ENCODE data around the gene MEG3.

The MEG3 gene

GRCh38 chr14:100889641-100890040, 63.7 kb downstream of the MEG3 start:
- TF ChIP-seq CTCF (conservative IDR thresholded peaks at IDR 0.05) = no peak
- no peak overlapping the region for H3K27ac ChIP-seq

GRCh38 chr14:100890061-100890850, 64.3 kb downstream of the MEG3 start:
- no peak for TF ChIP-seq CTCF (conservative IDR thresholded peaks at IDR 0.05)
- no peak overlapping the region for H3K27ac ChIP-seq

- TF ChIP-seq CTCF (conservative IDR thresholded peaks at IDR 0.05) = no peak
- H3K27ac ChIP-seq = no peak overlapping the region
These were observed 65.1 kb downstream of the MEG3 start for GRCh38 chr14:100891051-100891450.

- no peak overlapping the region for H3K27ac ChIP-seq
- no peak for TF ChIP-seq CTCF (conservative IDR thresholded peaks at IDR 0.05)
These were observed 65.9 kb downstream of the MEG3 start for GRCh38 chr14:100891501-100892445.

GRCh38 chr14:100892496-100893227, 66.7 kb downstream of the MEG3 start:
- H3K27ac ChIP-seq = no peak overlapping the region
- TF ChIP-seq CTCF (conservative IDR thresholded peaks at IDR 0.05) = no peak

GRCh38 chr14:100893228-100893601, 67.3 kb downstream of the MEG3 start:
- no peak for TF ChIP-seq CTCF (conservative IDR thresholded peaks at IDR 0.05)
- no peak overlapping the region for H3K27ac ChIP-seq

GRCh38 chr14:100893760-100894159, 67.8 kb downstream of the MEG3 start:
- H3K27ac ChIP-seq = no peak overlapping the region
- no peak for TF ChIP-seq CTCF (conservative IDR thresholded peaks at IDR 0.05)
